GM12891 (cell line): Measurements from ENCODE around the gene SAP30BP.

ENCODE experiments used
- POLR2A ChIP-seq: IDR thresholded peaks from 2 replicates; pipeline ENCODE4 v1.6.1; 2011; ENCODE audit warnings: low read depth, low read length, control low read depth
- POLR2AphosphoS5 ChIP-seq: IDR thresholded peaks from 2 replicates; pipeline ENCODE4 v1.6.1; 2011; ENCODE audit warnings: low read depth, low read length, control low read depth
- SPI1 ChIP-seq: IDR thresholded peaks from 2 replicates; pipeline ENCODE4 v1.6.1; 2011; ENCODE audit warnings: low read depth, low read length, control low read depth
- TAF1 ChIP-seq: IDR thresholded peaks from 2 replicates; pipeline ENCODE4 v1.6.1; 2011; ENCODE audit warnings: low read depth, low read length, control low read depth

DNA sequence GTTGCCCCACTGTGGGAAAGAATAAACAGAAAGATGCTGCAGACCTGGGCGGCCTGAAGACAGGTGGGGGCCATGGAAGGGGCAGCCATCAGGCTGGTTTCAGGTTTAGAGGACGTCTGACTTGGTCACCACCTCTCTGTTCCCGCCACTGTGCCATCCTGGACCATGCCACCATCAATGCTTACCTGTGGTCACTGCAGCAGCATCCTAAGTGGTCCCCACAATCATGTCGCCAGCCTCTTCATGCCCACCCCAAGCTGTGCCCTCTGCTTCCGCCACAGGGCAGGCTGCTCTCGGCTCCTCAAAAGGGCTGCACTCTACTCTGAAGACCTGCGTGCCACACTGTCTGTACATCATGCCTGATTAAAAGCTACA lies 23.5 kb upstream of the SAP30BP start:
- TF ChIP-seq POLR2A, result no peak
- TF ChIP-seq POLR2AphosphoS5, result no peak
- TF ChIP-seq SPI1, result no peak
- no peak for TF ChIP-seq TAF1
